ENCODE measurements around the gene CNTN4.

Gene CNTN4

GRCh38 chr3:3053974-3054373 is 955.3 kb downstream of the CNTN4 start:
- Histone ChIP-seq H3K14ac (ENCODE audit: low read length in 2 of 2) (no peak overlapping the region), H2BK12ac (ENCODE audit: low read length in 2 of 2) (no peak overlapping the region), H4K8ac (ENCODE audit: low read length) (no peak overlapping the region), H3K23ac (ENCODE audit: low read length in 2 of 2) (no peak overlapping the region), H2AK5ac (ENCODE audit: low read length, severe bottlenecking) (no peak overlapping the region), H3K4me3 (ENCODE audit: insufficient read depth in 1 of 2, low read depth in 1 of 2, low read length in 2 of 2) (no peak overlapping the region), H2BK120ac (ENCODE audit: low read depth, low read length) (no peak overlapping the region), H3K79me1 (replicated peaks; ENCODE audit: low read length, poor library complexity, severe bottlenecking) (no peaks in the 10 kb centered on the region), H4K91ac (ENCODE audit: low read length) (no peak overlapping the region), H3K27me3 (ENCODE audit: control insufficient read depth in 1 of 2, insufficient read depth in 1 of 2, low read length in 2 of 2) (no peaks in the 10 kb centered on the region), H3K4me2 (ENCODE audit: low read length, poor library complexity, severe bottlenecking) (no peak overlapping the region), H2BK5ac (ENCODE audit: low read depth, low read length, poor library complexity, severe bottlenecking) (no peak overlapping the region), H3K27ac (ENCODE audit: low read length, poor library complexity, severe bottlenecking) (no peak overlapping the region), H2BK15ac (ENCODE audit: low read depth, poor library complexity, severe bottlenecking) (no peak overlapping the region), H3K4me1 (ENCODE audit: control insufficient read depth, insufficient read depth, low read depth, low read length) (no peaks in the 10 kb centered on the region), H3K9ac (ENCODE audit: low read length) (no peak overlapping the region), H3K9me3 (ENCODE audit: control insufficient read depth, low read length) (no peaks in the 10 kb centered on the region), H2AFZ (ENCODE audit: low read depth, low read length) (no peak overlapping the region), H3K36me3 (ENCODE audit: control insufficient read depth in 1 of 2, insufficient read depth in 2 of 2, low read depth in 1 of 2, low read length in 2 of 2) (no peaks in the 10 kb centered on the region), H3K4ac (ENCODE audit: low read depth in 1 of 2, low read length in 2 of 2) (no peak overlapping the region), H3K18ac (ENCODE audit: low read depth in 1 of 2, low read length in 2 of 2) (no peak overlapping the region)
- DNase-seq = peak; percentile 18
- WGBS = 31% methylated on average over 4 of the region's 4 CpGs

- no peak overlapping the region for H4K8ac ChIP-seq (ENCODE audit: low read length)
- H3K9me3 ChIP-seq (ENCODE audit: control insufficient read depth, low read length) = no peaks in the 10 kb centered on the region
- no peaks in the 10 kb centered on the region for H3K4me1 ChIP-seq (ENCODE audit: control insufficient read depth, insufficient read depth, low read depth, low read length)
- H2BK15ac ChIP-seq (ENCODE audit: low read depth, poor library complexity, severe bottlenecking) = no peak overlapping the region
- no peaks in the 10 kb centered on the region for H3K36me3 ChIP-seq (ENCODE audit: control insufficient read depth in 1 of 2, insufficient read depth in 2 of 2, low read depth in 1 of 2, low read length in 2 of 2)
- no peak overlapping the region for H3K18ac ChIP-seq (ENCODE audit: low read depth in 1 of 2, low read length in 2 of 2)
- no peak overlapping the region for H3K23ac ChIP-seq (ENCODE audit: low read length in 2 of 2)
- H3K14ac ChIP-seq (ENCODE audit: low read length in 2 of 2) = no peak overlapping the region
- no peak overlapping the region for H2AK5ac ChIP-seq (ENCODE audit: low read length, severe bottlenecking)
- no peak overlapping the region for H3K4me3 ChIP-seq (ENCODE audit: insufficient read depth in 1 of 2, low read depth in 1 of 2, low read length in 2 of 2)
- H3K4me2 ChIP-seq (ENCODE audit: low read length, poor library complexity, severe bottlenecking) = no peak overlapping the region
- 77% methylated on average over 1 of the region's 1 CpG for WGBS
- no peak overlapping the region for H4K91ac ChIP-seq (ENCODE audit: low read length)
- H2BK5ac ChIP-seq (ENCODE audit: low read depth, low read length, poor library complexity, severe bottlenecking) = no peak overlapping the region
- H3K9ac ChIP-seq (ENCODE audit: low read length) = no peak overlapping the region
- no peak overlapping the region for H2BK12ac ChIP-seq (ENCODE audit: low read length in 2 of 2)
- no peak overlapping the region for H3K4ac ChIP-seq (ENCODE audit: low read depth in 1 of 2, low read length in 2 of 2)
- H2AFZ ChIP-seq (ENCODE audit: low read depth, low read length) = no peak overlapping the region
- H3K27me3 ChIP-seq (ENCODE audit: control insufficient read depth in 1 of 2, insufficient read depth in 1 of 2, low read length in 2 of 2) = no peaks in the 10 kb centered on the region
- no peak overlapping the region for H2BK120ac ChIP-seq (ENCODE audit: low read depth, low read length)
- no peak overlapping the region for H3K27ac ChIP-seq (ENCODE audit: low read length, poor library complexity, severe bottlenecking)
- DNase-seq = no peak
- no peaks in the 10 kb centered on the region for H3K79me1 ChIP-seq (replicated peaks; ENCODE audit: low read length, poor library complexity, severe bottlenecking)
These were observed 961.0 kb downstream of the CNTN4 start for GRCh38 chr3:3059645-3060044.

- Histone ChIP-seq H3K36me3 (ENCODE audit: control insufficient read depth in 1 of 2, insufficient read depth in 2 of 2, low read depth in 1 of 2, low read length in 2 of 2) (no peaks in the 10 kb centered on the region), H3K9me3 (ENCODE audit: control insufficient read depth, low read length) (no peaks in the 10 kb centered on the region), H2BK120ac (ENCODE audit: low read depth, low read length) (no peak overlapping the region), H2BK5ac (ENCODE audit: low read depth, low read length, poor library complexity, severe bottlenecking) (no peak overlapping the region), H3K4me2 (ENCODE audit: low read length, poor library complexity, severe bottlenecking) (no peak overlapping the region), H3K27me3 (ENCODE audit: control insufficient read depth in 1 of 2, insufficient read depth in 1 of 2, low read length in 2 of 2) (no peaks in the 10 kb centered on the region), H3K79me1 (replicated peaks; ENCODE audit: low read length, poor library complexity, severe bottlenecking) (no peaks in the 10 kb centered on the region), H3K4me1 (ENCODE audit: control insufficient read depth, insufficient read depth, low read depth, low read length) (no peaks in the 10 kb centered on the region), H3K4ac (ENCODE audit: low read depth in 1 of 2, low read length in 2 of 2) (no peak overlapping the region), H2BK15ac (ENCODE audit: low read depth, poor library complexity, severe bottlenecking) (no peak overlapping the region), H3K9ac (ENCODE audit: low read length) (no peak overlapping the region), H3K23ac (ENCODE audit: low read length in 2 of 2) (no peak overlapping the region), H2BK12ac (ENCODE audit: low read length in 2 of 2) (no peak overlapping the region), H2AFZ (ENCODE audit: low read depth, low read length) (no peak overlapping the region), H3K14ac (ENCODE audit: low read length in 2 of 2) (no peak overlapping the region), H2AK5ac (ENCODE audit: low read length, severe bottlenecking) (no peak overlapping the region), H3K27ac (ENCODE audit: low read length, poor library complexity, severe bottlenecking) (no peak overlapping the region), H3K18ac (ENCODE audit: low read depth in 1 of 2, low read length in 2 of 2) (no peak overlapping the region), H4K91ac (ENCODE audit: low read length) (no peak overlapping the region), H3K4me3 (ENCODE audit: insufficient read depth in 1 of 2, low read depth in 1 of 2, low read length in 2 of 2) (no peak overlapping the region), H4K8ac (ENCODE audit: low read length) (no peak overlapping the region)
- 66% methylated on average over 4 of the region's 4 CpGs for WGBS
- DNase-seq = no peak
These were observed 965.6 kb downstream of the CNTN4 start for GRCh38 chr3:3064297-3064696.

- Histone ChIP-seq H3K9ac (ENCODE audit: low read length) (no peak overlapping the region), H3K4me3 (ENCODE audit: insufficient read depth in 1 of 2, low read depth in 1 of 2, low read length in 2 of 2) (no peak overlapping the region), H3K36me3 (ENCODE audit: control insufficient read depth in 1 of 2, insufficient read depth in 2 of 2, low read depth in 1 of 2, low read length in 2 of 2) (no peaks in the 10 kb centered on the region), H2BK12ac (ENCODE audit: low read length in 2 of 2) (no peak overlapping the region), H3K9me3 (ENCODE audit: control insufficient read depth, low read length) (no peaks in the 10 kb centered on the region), H4K91ac (ENCODE audit: low read length) (no peak overlapping the region), H3K4ac (ENCODE audit: low read depth in 1 of 2, low read length in 2 of 2) (no peak overlapping the region), H3K18ac (ENCODE audit: low read depth in 1 of 2, low read length in 2 of 2) (no peak overlapping the region), H2AFZ (ENCODE audit: low read depth, low read length) (no peak overlapping the region), H3K27ac (ENCODE audit: low read length, poor library complexity, severe bottlenecking) (no peak overlapping the region), H3K4me1 (ENCODE audit: control insufficient read depth, insufficient read depth, low read depth, low read length) (no peaks in the 10 kb centered on the region), H2BK15ac (ENCODE audit: low read depth, poor library complexity, severe bottlenecking) (no peak overlapping the region), H3K23ac (ENCODE audit: low read length in 2 of 2) (no peak overlapping the region), H3K27me3 (ENCODE audit: control insufficient read depth in 1 of 2, insufficient read depth in 1 of 2, low read length in 2 of 2) (no peaks in the 10 kb centered on the region), H2BK120ac (ENCODE audit: low read depth, low read length) (no peak overlapping the region), H3K4me2 (ENCODE audit: low read length, poor library complexity, severe bottlenecking) (no peak overlapping the region), H4K8ac (ENCODE audit: low read length) (no peak overlapping the region), H2BK5ac (ENCODE audit: low read depth, low read length, poor library complexity, severe bottlenecking) (no peak overlapping the region), H3K79me1 (replicated peaks; ENCODE audit: low read length, poor library complexity, severe bottlenecking) (no peaks in the 10 kb centered on the region), H3K14ac (ENCODE audit: low read length in 2 of 2) (no peak overlapping the region), H2AK5ac (ENCODE audit: low read length, severe bottlenecking) (no peak overlapping the region)
- WGBS = 91% methylated on average over 2 of the region's 2 CpGs
- DNase-seq = no peak
These were observed 967.2 kb downstream of the CNTN4 start for GRCh38 chr3:3065876-3066275.
